GM12878 (cell line): Measurements from ENCODE around the gene SKA1.

ENCODE experiments used
- FOS ChIP-seq: IDR thresholded peaks from 3 replicates; pipeline ENCODE4 v1.6.1; 2011; ENCODE audit warnings: borderline replicate concordance; ENCODE audit not compliant: insufficient read length; ENCODE audit errors: extremely low read depth
- HCFC1 ChIP-seq: fragments of 150-350 bp; IDR thresholded peaks from 2 replicates; pipeline ENCODE4 v1.6.1; 2014; ENCODE audit warnings: low read length
- MEF2A ChIP-seq: IDR thresholded peaks from 2 replicates; pipeline ENCODE4 v1.6.1; 2011; ENCODE audit warnings: low read depth, mild to moderate bottlenecking, low read length, moderate library complexity; ENCODE audit not compliant: insufficient read depth
- RB1 ChIP-seq: fragments of 450-650 bp; formaldehyde crosslinking; IDR thresholded peaks from 2 replicates; pipeline ENCODE4 v1.6.1; 2017; ENCODE audit warnings: mild to moderate bottlenecking, borderline replicate concordance
- SMAD1 ChIP-seq: fragments of 450-650 bp; IDR thresholded peaks from 2 replicates; pipeline ENCODE4 v1.6.1; 2018; ENCODE audit warnings: mild to moderate bottlenecking, low read depth; ENCODE audit not compliant: partially characterized antibody
- SPI1 ChIP-seq: IDR thresholded peaks from 2 replicates; pipeline ENCODE4 v1.6.1; 2011; ENCODE audit warnings: low read depth, mild to moderate bottlenecking, low read length, moderate library complexity, borderline replicate concordance; ENCODE audit not compliant: insufficient read depth
- ZNF274 ChIP-seq: IDR thresholded peaks from one replicate; pipeline ENCODE4 v1.8.0; 2011; ENCODE audit not compliant: insufficient read length, insufficient read depth
- TF ChIP-seq, protein P1 (sequence below), 3 experiments: IDR thresholded peaks in 2 of 3; conservative IDR thresholded peaks in 1 of 3; 2 replicates each; pipeline ENCODE4 v1.5.1; 2011; ENCODE audit warnings: low read depth in 3 of 3, low read length in 3 of 3, mild to moderate bottlenecking in 3 of 3, control low read depth in 2 of 3, moderate library complexity in 2 of 3, inconsistent platforms in 1 of 3, mixed read lengths in 1 of 3; ENCODE audit not compliant: control insufficient read depth in 2 of 3, insufficient read depth in 1 of 3; ENCODE audit errors: extremely low read depth in 1 of 3

DNA sequence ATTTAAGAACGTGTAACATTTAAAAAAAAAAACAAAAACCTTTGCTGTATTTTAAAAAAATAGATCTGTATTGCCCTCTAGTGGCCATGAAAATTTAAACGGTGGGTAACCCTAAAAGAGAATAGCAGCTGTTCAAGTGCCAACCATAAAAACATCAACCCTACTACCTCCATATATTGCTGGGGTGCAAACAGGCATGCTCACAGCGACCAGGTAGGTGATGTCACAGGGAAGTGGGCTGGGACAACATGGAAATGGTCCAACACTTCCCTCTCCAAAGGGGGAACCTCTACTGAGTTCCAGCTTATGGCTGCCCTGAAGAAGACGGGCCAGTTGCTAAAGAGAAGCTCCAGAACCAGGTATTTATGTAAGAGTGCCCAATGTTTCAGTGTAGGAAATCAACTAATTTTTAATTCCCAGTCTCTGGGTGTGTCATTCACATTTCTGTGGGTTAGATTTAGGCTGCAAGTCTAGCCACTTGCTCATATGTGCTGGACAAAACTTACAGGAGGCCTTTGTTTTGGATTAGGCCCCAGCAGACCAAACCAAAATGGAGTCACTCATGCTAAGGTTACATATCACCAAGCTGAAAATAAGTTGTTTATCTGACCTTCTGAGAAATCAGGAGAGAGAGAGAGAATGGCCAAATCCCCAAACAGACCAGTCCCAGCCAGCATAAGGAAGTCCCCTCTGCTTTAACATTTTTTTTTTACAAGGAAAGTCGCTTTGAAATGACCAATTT is 54.5 kb downstream of the SKA1 start:
- TF ChIP-seq, protein P1, sequence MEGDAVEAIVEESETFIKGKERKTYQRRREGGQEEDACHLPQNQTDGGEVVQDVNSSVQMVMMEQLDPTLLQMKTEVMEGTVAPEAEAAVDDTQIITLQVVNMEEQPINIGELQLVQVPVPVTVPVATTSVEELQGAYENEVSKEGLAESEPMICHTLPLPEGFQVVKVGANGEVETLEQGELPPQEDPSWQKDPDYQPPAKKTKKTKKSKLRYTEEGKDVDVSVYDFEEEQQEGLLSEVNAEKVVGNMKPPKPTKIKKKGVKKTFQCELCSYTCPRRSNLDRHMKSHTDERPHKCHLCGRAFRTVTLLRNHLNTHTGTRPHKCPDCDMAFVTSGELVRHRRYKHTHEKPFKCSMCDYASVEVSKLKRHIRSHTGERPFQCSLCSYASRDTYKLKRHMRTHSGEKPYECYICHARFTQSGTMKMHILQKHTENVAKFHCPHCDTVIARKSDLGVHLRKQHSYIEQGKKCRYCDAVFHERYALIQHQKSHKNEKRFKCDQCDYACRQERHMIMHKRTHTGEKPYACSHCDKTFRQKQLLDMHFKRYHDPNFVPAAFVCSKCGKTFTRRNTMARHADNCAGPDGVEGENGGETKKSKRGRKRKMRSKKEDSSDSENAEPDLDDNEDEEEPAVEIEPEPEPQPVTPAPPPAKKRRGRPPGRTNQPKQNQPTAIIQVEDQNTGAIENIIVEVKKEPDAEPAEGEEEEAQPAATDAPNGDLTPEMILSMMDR (IDR thresholded peaks at IDR 0.05 in 2 of 3, conservative IDR thresholded peaks at IDR 0.05 in 1 of 3; ENCODE audit: control insufficient read depth in 2 of 3, extremely low read depth in 1 of 3, insufficient read depth in 1 of 3, low read depth in 3 of 3, low read length in 3 of 3): peak; percentile 35 to 49 (median 39); a peak in 5 of 6 replicates
- no peak for TF ChIP-seq RB1
- no peak for TF ChIP-seq SPI1
- no peak for TF ChIP-seq ZNF274
- TF ChIP-seq FOS: no peak
- no peak for TF ChIP-seq MEF2A
- no peak for TF ChIP-seq HCFC1
- TF ChIP-seq SMAD1: no peak
